ENCODE results near the gene IFTAP.

Gene IFTAP

DNA sequence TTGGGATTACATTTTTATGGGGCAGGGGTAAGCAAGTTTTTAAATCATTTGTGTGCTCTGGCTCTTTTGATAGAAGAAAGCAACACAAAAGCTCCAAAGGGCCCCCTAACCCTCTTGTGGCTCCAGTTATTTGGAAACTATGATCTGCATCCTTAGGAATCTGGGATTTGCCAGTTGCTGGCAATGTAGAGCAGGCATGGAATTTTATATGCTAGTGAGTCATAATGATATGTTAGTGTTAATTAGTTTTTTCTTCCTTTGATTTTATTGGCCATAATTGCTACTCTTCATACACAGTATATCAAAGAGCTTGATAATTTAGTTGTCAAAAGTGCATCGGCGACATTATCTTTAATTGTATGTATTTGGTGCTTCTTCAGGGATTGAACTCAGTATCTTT is 16.4 kb upstream of the IFTAP start:
- TF ChIP-seq, protein P1, sequence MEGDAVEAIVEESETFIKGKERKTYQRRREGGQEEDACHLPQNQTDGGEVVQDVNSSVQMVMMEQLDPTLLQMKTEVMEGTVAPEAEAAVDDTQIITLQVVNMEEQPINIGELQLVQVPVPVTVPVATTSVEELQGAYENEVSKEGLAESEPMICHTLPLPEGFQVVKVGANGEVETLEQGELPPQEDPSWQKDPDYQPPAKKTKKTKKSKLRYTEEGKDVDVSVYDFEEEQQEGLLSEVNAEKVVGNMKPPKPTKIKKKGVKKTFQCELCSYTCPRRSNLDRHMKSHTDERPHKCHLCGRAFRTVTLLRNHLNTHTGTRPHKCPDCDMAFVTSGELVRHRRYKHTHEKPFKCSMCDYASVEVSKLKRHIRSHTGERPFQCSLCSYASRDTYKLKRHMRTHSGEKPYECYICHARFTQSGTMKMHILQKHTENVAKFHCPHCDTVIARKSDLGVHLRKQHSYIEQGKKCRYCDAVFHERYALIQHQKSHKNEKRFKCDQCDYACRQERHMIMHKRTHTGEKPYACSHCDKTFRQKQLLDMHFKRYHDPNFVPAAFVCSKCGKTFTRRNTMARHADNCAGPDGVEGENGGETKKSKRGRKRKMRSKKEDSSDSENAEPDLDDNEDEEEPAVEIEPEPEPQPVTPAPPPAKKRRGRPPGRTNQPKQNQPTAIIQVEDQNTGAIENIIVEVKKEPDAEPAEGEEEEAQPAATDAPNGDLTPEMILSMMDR (IDR thresholded peaks at IDR 0.05; ENCODE audit: control extremely low read depth, extremely low read depth, low read depth, missing control alignments), result no peak
- CTCF ChIA-PET, result interaction anchor here (0.8 to 6.0 kb wide), 3 partner anchors 8 to 123 kb away, joined by 3 to 57 read pairs (median 14); no protein-coding TSS in a partner anchor
- DNase-seq (ENCODE audit: extremely low spot score), result no peak

GRCh38 chr11:36578458-36578857 is 15.8 kb upstream of the IFTAP start:
- ChIA-PET CTCF (interaction anchor here (0.8 to 4.0 kb wide), 2 partner anchors 8 to 123 kb away, joined by 3 to 14 read pairs; no protein-coding TSS in a partner anchor), POLR2A (no interaction called here)
- TF ChIP-seq, protein P1 (IDR thresholded peaks at IDR 0.05; ENCODE audit: control extremely low read depth, extremely low read depth, low read depth, missing control alignments), result no peak
- no peak for DNase-seq (ENCODE audit: extremely low spot score)

More for the DNA sequence above, 16.4 kb upstream of the IFTAP start:
- POLR2A ChIA-PET, result no interaction called here

GRCh38 chr11:36581536-36581935 is 12.8 kb upstream of the IFTAP start:
- CTCF ChIA-PET, result interaction anchor here (3.9 kb wide), 1 partner anchor 17 kb away, joined by 12 read pairs; no protein-coding TSS in a partner anchor
- TF ChIP-seq, protein P1 (IDR thresholded peaks at IDR 0.05; ENCODE audit: control extremely low read depth, extremely low read depth, low read depth, missing control alignments), result no peak
- POLR2A ChIA-PET, result no interaction called here

DNA sequence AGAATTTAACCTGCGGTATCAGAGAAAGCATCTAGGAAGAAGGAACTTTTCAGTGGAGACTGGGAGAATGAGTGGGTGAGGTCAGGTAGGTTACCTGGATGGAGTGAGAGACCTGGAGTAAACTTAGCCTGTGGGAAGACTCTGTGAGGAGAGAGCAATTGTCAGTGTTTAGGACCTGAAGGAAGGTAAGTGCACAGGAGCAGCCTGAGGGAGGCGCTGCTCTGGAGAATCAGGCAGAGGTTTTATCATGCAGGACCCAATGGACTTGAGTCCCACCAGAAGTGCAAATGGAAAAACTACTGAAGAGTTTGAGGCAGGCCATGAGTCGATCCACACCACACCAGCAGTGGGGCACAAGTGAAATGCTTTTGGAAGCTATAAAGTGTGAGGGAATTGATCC is 10.6 kb upstream of the IFTAP start:
- TF ChIP-seq, protein P1 (IDR thresholded peaks at IDR 0.05; ENCODE audit: control extremely low read depth, extremely low read depth, low read depth, missing control alignments), result no peak
- ChIA-PET POLR2A (no interaction called here), CTCF (interaction anchor here (3.9 kb wide), 1 partner anchor 19 kb away, joined by 12 read pairs; no protein-coding TSS in a partner anchor)
- DNase-seq (ENCODE audit: extremely low spot score), result no peak

More at GRCh38 chr11:36581536-36581935, 12.8 kb upstream of the IFTAP start:
- no peak for DNase-seq (ENCODE audit: extremely low spot score)

- no peak for DNase-seq (ENCODE audit: extremely low spot score)
- ChIA-PET CTCF (interaction anchor here (0.9 to 2.7 kb wide), 4 partner anchors 10 to 22 kb away, joined by 3 to 14 read pairs (median 3); no protein-coding TSS in a partner anchor), POLR2A (no interaction called here)
- TF ChIP-seq, protein P1 (IDR thresholded peaks at IDR 0.05; ENCODE audit: control extremely low read depth, extremely low read depth, low read depth, missing control alignments), result no peak
These were observed 7.8 kb upstream of the IFTAP start for GRCh38 chr11:36586543-36586942.

DNA sequence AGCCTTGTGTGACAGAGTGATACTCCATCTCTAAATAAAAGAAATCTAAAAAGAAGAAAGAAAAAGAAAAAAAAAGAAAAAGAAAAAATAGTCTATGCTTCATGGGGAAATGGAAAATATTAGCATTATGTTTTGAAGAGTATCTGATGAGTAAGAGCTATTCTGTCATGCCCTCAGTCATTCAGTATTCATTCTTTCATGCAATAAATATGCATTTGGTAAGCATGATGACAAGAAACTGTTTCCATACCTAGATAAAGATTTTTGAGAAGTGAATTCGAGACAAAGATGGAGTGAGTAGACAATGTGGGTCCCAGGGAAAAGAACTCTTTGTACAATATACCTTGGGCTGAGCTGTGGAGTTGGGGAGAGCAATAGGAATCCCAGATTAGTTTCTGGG is 6.2 kb upstream of the IFTAP start:
- CTCF ChIA-PET, result interaction anchor here (0.6 to 1.9 kb wide), 2 partner anchors 11 to 159 kb away, joined by 3 to 4 read pairs; no protein-coding TSS in a partner anchor

More for the DNA sequence above, 6.2 kb upstream of the IFTAP start:
- POLR2A ChIA-PET, result no interaction called here
- TF ChIP-seq, protein P1 (IDR thresholded peaks at IDR 0.05; ENCODE audit: control extremely low read depth, extremely low read depth, low read depth, missing control alignments), result no peak
- no peak for DNase-seq (ENCODE audit: extremely low spot score)
